H9 (cell line): ENCODE data around the gene KIAA1614. TPM values are rescaled to one million over a fixed set of nuclear protein-coding genes. Genes with fewer than 3 reads are reported as not detected.

Experiments used
- DNase-seq: peaks from one replicate; pipeline ENCODE4 v3.0.0-alpha.2; 2017
- H2AFZ ChIP-seq: one replicate; pipeline ENCODE4 v1.6.1; 2013; ENCODE audit warnings: mild to moderate bottlenecking, low read length, control low read depth, moderate library complexity
- H2AK5ac ChIP-seq: 2 replicates; pipeline ENCODE4 v1.6.1; 2013; ENCODE audit warnings: low read length, control low read depth, mixed read lengths; ENCODE audit not compliant: insufficient read length
- H2BK120ac ChIP-seq: one replicate; pipeline ENCODE4 v1.6.1; 2013; ENCODE audit warnings: low read depth, mild to moderate bottlenecking, low read length, control low read depth, inconsistent platforms; ENCODE audit not compliant: poor library complexity, severe bottlenecking
- H2BK12ac ChIP-seq: 2 replicates; pipeline ENCODE4 v1.6.1; 2013; ENCODE audit warnings: low read length, control low read depth, mixed read lengths, low read depth; ENCODE audit not compliant: insufficient read length
- H2BK15ac ChIP-seq: 2 replicates; pipeline ENCODE4 v1.6.1; 2013; ENCODE audit warnings: low read depth, low read length, control low read depth
- H2BK20ac ChIP-seq: one replicate; pipeline ENCODE4 v1.6.1; 2013; ENCODE audit warnings: low read depth, mild to moderate bottlenecking, low read length, control low read depth, inconsistent platforms; ENCODE audit not compliant: poor library complexity, severe bottlenecking
- H2BK5ac ChIP-seq: 2 replicates; pipeline ENCODE4 v1.6.1; 2013; ENCODE audit warnings: low read length, control low read depth, mixed read lengths; ENCODE audit not compliant: insufficient read length
- H3K14ac ChIP-seq: 2 replicates; pipeline ENCODE4 v1.6.1; 2013; ENCODE audit warnings: low read length, control low read depth; ENCODE audit not compliant: insufficient read depth
- H3K18ac ChIP-seq: 2 replicates; pipeline ENCODE4 v1.6.1; 2013; ENCODE audit warnings: low read depth, mild to moderate bottlenecking, mixed read lengths, low read length, control low read depth; ENCODE audit not compliant: insufficient read length
- H3K23ac ChIP-seq: 2 replicates; pipeline ENCODE4 v1.6.1; 2013; ENCODE audit warnings: low read length, control low read depth, mixed read lengths, low read depth; ENCODE audit not compliant: insufficient read length
- H3K23me2 ChIP-seq: 2 replicates; pipeline ENCODE4 v1.6.1; 2013; ENCODE audit warnings: low read depth, mild to moderate bottlenecking, mixed read lengths, low read length, control low read depth; ENCODE audit not compliant: insufficient read length, poor library complexity, severe bottlenecking
- H3K27ac ChIP-seq: 2 replicates; pipeline ENCODE4 v1.5.1; 2013; ENCODE audit warnings: low read length, control low read depth, mixed read lengths, low read depth; ENCODE audit not compliant: insufficient read length
- H3K27me3 ChIP-seq: 2 replicates; pipeline ENCODE4 v1.6.1; 2013; ENCODE audit warnings: low read length, control low read depth, inconsistent platforms; ENCODE audit not compliant: insufficient read depth
- H3K4ac ChIP-seq: 2 replicates; pipeline ENCODE4 v1.6.1; 2013; ENCODE audit warnings: low read depth, mild to moderate bottlenecking, control low read depth, inconsistent platforms, low read length, moderate library complexity
- H3K4me1 ChIP-seq: 2 replicates; pipeline ENCODE4 v1.6.1; 2013; ENCODE audit warnings: low read length, control low read depth, inconsistent platforms; ENCODE audit not compliant: insufficient read depth
- H3K4me2 ChIP-seq: 2 replicates; pipeline ENCODE4 v1.6.1; 2013; ENCODE audit warnings: low read length, control low read depth, mixed read lengths; ENCODE audit not compliant: insufficient read length, insufficient read depth
- H3K56ac ChIP-seq: 2 replicates; pipeline ENCODE4 v1.6.1; 2013; ENCODE audit warnings: low read depth, mild to moderate bottlenecking, mixed read lengths, low read length, control low read depth; ENCODE audit not compliant: insufficient read length
- H3K79me1 ChIP-seq: 2 replicates; pipeline ENCODE4 v1.6.1; 2013; ENCODE audit warnings: low read depth, mild to moderate bottlenecking, moderate library complexity, low read length, control low read depth, inconsistent platforms; ENCODE audit not compliant: insufficient read depth, poor library complexity, severe bottlenecking
- H3K79me2 ChIP-seq: 2 replicates; pipeline ENCODE4 v1.6.1; 2013; ENCODE audit warnings: low read length, control low read depth, inconsistent platforms; ENCODE audit not compliant: insufficient read depth
- H3K9ac ChIP-seq: 2 replicates; pipeline ENCODE4 v1.6.1; 2013; ENCODE audit warnings: low read length, control low read depth, mixed read lengths; ENCODE audit not compliant: insufficient read length; ENCODE audit errors: extremely low read depth
- H3K9me3 ChIP-seq: one replicate; pipeline ENCODE4 v1.6.1; 2013; ENCODE audit warnings: low read depth, low read length, inconsistent platforms; ENCODE audit not compliant: control insufficient read depth
- H3T11ph ChIP-seq: one replicate; pipeline ENCODE4 v1.6.1; 2013; ENCODE audit warnings: mild to moderate bottlenecking, low read length, control low read depth, inconsistent platforms
- H4K20me1 ChIP-seq: one replicate; pipeline ENCODE4 v1.6.1; 2013; ENCODE audit not compliant: control insufficient read depth, insufficient read length, insufficient read depth
- H4K5ac ChIP-seq: 2 replicates; pipeline ENCODE4 v1.6.1; 2013; ENCODE audit warnings: low read depth, mild to moderate bottlenecking, mixed read lengths, low read length, control low read depth; ENCODE audit not compliant: insufficient read length
- H4K8ac ChIP-seq: replicated peaks from 2 replicates; pipeline ENCODE4 v1.6.1; 2013; ENCODE audit warnings: low read length, control low read depth, mixed read lengths, low read depth; ENCODE audit not compliant: insufficient read length
- H4K91ac ChIP-seq: 2 replicates; pipeline ENCODE4 v1.6.1; 2013; ENCODE audit warnings: low read depth, mild to moderate bottlenecking, moderate library complexity, mixed read lengths, low read length, control low read depth; ENCODE audit not compliant: insufficient read length
- H3K27ac Mint-ChIP-seq, 3 experiments: 2 replicates in 2 of 3; 3 replicates in 1 of 3; pipeline ENCODE4 v1.8.0; 2020 to 2021; ENCODE audit warnings: mixed read lengths in 3 of 3, mild to moderate bottlenecking in 1 of 3, moderate library complexity in 1 of 3
- H3K27me3 Mint-ChIP-seq: 2 replicates; pipeline ENCODE4 v1.8.0; 2021; ENCODE audit warnings: low read depth, mild to moderate bottlenecking, moderate library complexity, mixed read lengths
- H3K36me3 Mint-ChIP-seq, 3 experiments: 2 replicates in 2 of 3; 3 replicates in 1 of 3; pipeline ENCODE4 v1.8.0; 2020 to 2021; ENCODE audit warnings: low read depth in 3 of 3, mixed read lengths in 3 of 3; ENCODE audit not compliant: insufficient read depth in 1 of 3
- H3K4me1 Mint-ChIP-seq, 2 experiments: 2 replicates each; pipeline ENCODE4 v1.8.0; 2020; ENCODE audit warnings: mixed read lengths in 2 of 2
- H3K4me3 Mint-ChIP-seq, 2 experiments: 2 replicates in 1 of 2; 3 replicates in 1 of 2; pipeline ENCODE4 v1.8.0; 2020 to 2021; ENCODE audit warnings: mild to moderate bottlenecking in 2 of 2, mixed read lengths in 2 of 2, moderate library complexity in 1 of 2
- H3K9me3 Mint-ChIP-seq, 2 experiments: 2 replicates in 1 of 2; 3 replicates in 1 of 2; pipeline ENCODE4 v1.8.0; 2020; ENCODE audit warnings: mild to moderate bottlenecking in 2 of 2, mixed read lengths in 2 of 2, moderate library complexity in 1 of 2
- WGBS: extraction: QIAGEN DNeasy Blood & Tissue Kit; methylation state at CpG from one replicate; pipeline ENCODE4 v1.1.7; 2013; ENCODE audit warnings: missing lambda C conversion rate, low lambda C conversion rate, mixed read lengths; ENCODE audit not compliant: insufficient read length; ENCODE audit errors: extremely low coverage; 5-methylcytosine and 5-hydroxymethylcytosine counted together
- total RNA-seq: library from RNA; stranded (reverse); gene quantifications from 2 replicates; pipeline ENCODE4 v1.2.1, GENCODE V29; 2021
- TF ChIP-seq, protein P1 (sequence below): fragments of 200-600 bp; sonication (generic); conservative IDR thresholded peaks from 3 replicates; pipeline ENCODE4 v1.8.0; 2021; ENCODE audit warnings: antibody characterized with exemption, mild to moderate bottlenecking

Gene KIAA1614
- total RNA-seq, 1 experiment from 2014 or later: 1.3 TPM

- no peak overlapping the region for H3K4me2 ChIP-seq
- Mint-ChIP-seq H3K4me3 (no peak overlapping the region), H3K9me3 (no peaks in the 10 kb centered on the region), H3K36me3 (peaks cover 0 to 6% (median 0%) of the 10 kb centered on the region in 3 experiments; a peak in 3 of 7 replicates), H3K4me1 (peaks cover 4 to 5% of the 10 kb centered on the region in 2 experiments), H3K27ac (no peak overlapping the region), H3K27me3 (no peaks in the 10 kb centered on the region)
- no peaks in the 10 kb centered on the region for H3K79me2 ChIP-seq
- H3K9ac ChIP-seq: no peak overlapping the region
- no peaks in the 10 kb centered on the region for H3K9me3 ChIP-seq
- H2AFZ ChIP-seq: no peak overlapping the region
- H3K14ac ChIP-seq: no peak overlapping the region
- no peak overlapping the region for H2BK15ac ChIP-seq
- no peak overlapping the region for H3K56ac ChIP-seq
- H3K4ac ChIP-seq: no peak overlapping the region
- no peak overlapping the region for H2BK120ac ChIP-seq
- no peak overlapping the region for H2BK12ac ChIP-seq
- DNase-seq: no peak
- no peak overlapping the region for H3K27ac ChIP-seq
- H3K27me3 ChIP-seq: no peaks in the 10 kb centered on the region
- no peak overlapping the region for H2BK5ac ChIP-seq
- TF ChIP-seq, protein P1, sequence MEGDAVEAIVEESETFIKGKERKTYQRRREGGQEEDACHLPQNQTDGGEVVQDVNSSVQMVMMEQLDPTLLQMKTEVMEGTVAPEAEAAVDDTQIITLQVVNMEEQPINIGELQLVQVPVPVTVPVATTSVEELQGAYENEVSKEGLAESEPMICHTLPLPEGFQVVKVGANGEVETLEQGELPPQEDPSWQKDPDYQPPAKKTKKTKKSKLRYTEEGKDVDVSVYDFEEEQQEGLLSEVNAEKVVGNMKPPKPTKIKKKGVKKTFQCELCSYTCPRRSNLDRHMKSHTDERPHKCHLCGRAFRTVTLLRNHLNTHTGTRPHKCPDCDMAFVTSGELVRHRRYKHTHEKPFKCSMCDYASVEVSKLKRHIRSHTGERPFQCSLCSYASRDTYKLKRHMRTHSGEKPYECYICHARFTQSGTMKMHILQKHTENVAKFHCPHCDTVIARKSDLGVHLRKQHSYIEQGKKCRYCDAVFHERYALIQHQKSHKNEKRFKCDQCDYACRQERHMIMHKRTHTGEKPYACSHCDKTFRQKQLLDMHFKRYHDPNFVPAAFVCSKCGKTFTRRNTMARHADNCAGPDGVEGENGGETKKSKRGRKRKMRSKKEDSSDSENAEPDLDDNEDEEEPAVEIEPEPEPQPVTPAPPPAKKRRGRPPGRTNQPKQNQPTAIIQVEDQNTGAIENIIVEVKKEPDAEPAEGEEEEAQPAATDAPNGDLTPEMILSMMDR: no peak
- no CpG with 5 or more reads among the region's 3 CpGs for WGBS
- no peaks in the 10 kb centered on the region for H3K79me1 ChIP-seq
- no peak overlapping the region for H4K91ac ChIP-seq
- H4K5ac ChIP-seq: no peak overlapping the region
- H2BK20ac ChIP-seq: no peak overlapping the region
- no peaks in the 10 kb centered on the region for H3K4me1 ChIP-seq
- no peak overlapping the region for H3K18ac ChIP-seq
- H3K23me2 ChIP-seq: no peaks in the 10 kb centered on the region
- H3T11ph ChIP-seq: no peak overlapping the region
- no peaks in the 10 kb centered on the region for H4K20me1 ChIP-seq
- H3K23ac ChIP-seq: no peak overlapping the region
- H4K8ac ChIP-seq: no peak overlapping the region
- H2AK5ac ChIP-seq: no peak overlapping the region
Observed at GRCh38 chr1:180884588-180885300, 28.0 kb upstream of the KIAA1614 start.
